ENCODE data around the gene KLHL29. TPM values are rescaled to one million over a fixed set of nuclear protein-coding genes. Genes with fewer than 3 reads are reported as not detected.

KLHL29 gene
- total and polyA plus RNA-seq, 4 donors: 0.29 to 2.3 (median 0.68) TPM

GRCh38 chr2:23375448-23375847, 9.5 kb upstream of the KLHL29 start:
- H3K27ac ChIP-seq (ENCODE audit: low read depth in 1 of 2, low read length in 2 of 2): no peak overlapping the region
- WGBS: 89% methylated on average over 3 of the region's 3 CpGs
- H3K36me3 ChIP-seq (ENCODE audit: control insufficient read depth in 4 of 4, insufficient read depth in 3 of 4, low read depth in 1 of 4, low read length in 3 of 4): no peaks in the 10 kb centered on the region
- H3K4me1 ChIP-seq (ENCODE audit: control insufficient read depth in 4 of 4, insufficient read depth in 4 of 4, low read length in 3 of 4): no peaks in the 10 kb centered on the region
- no peak for DNase-seq (ENCODE audit: low spot score)
- H3K4me3 ChIP-seq (ENCODE audit: low read depth in 1 of 3, low read length in 3 of 3): no peak overlapping the region
- H3K27me3 ChIP-seq (ENCODE audit: control insufficient read depth in 4 of 4, insufficient read depth in 4 of 4, low read length in 3 of 4): no peaks in the 10 kb centered on the region
- no peak overlapping the region for H3K9ac ChIP-seq (ENCODE audit: low read depth in 1 of 2, low read length in 2 of 2)
- H3K9me3 ChIP-seq (ENCODE audit: control insufficient read depth in 4 of 4, low read length in 3 of 4): no peaks in the 10 kb centered on the region
- TF ChIP-seq, protein P1, sequence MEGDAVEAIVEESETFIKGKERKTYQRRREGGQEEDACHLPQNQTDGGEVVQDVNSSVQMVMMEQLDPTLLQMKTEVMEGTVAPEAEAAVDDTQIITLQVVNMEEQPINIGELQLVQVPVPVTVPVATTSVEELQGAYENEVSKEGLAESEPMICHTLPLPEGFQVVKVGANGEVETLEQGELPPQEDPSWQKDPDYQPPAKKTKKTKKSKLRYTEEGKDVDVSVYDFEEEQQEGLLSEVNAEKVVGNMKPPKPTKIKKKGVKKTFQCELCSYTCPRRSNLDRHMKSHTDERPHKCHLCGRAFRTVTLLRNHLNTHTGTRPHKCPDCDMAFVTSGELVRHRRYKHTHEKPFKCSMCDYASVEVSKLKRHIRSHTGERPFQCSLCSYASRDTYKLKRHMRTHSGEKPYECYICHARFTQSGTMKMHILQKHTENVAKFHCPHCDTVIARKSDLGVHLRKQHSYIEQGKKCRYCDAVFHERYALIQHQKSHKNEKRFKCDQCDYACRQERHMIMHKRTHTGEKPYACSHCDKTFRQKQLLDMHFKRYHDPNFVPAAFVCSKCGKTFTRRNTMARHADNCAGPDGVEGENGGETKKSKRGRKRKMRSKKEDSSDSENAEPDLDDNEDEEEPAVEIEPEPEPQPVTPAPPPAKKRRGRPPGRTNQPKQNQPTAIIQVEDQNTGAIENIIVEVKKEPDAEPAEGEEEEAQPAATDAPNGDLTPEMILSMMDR (IDR thresholded peaks at IDR 0.05; ENCODE audit: low read depth, low read length, missing input control): no peak
- no peak for TF ChIP-seq FOXA1 (IDR thresholded peaks at IDR 0.05)
- no peak for TF ChIP-seq MAX (IDR thresholded peaks at IDR 0.05)
- TF ChIP-seq, protein P2, sequence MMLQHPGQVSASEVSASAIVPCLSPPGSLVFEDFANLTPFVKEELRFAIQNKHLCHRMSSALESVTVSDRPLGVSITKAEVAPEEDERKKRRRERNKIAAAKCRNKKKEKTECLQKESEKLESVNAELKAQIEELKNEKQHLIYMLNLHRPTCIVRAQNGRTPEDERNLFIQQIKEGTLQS (IDR thresholded peaks at IDR 0.05): no peak
- TF ChIP-seq NR2F2 (IDR thresholded peaks at IDR 0.05): no peak
- no peak for TF ChIP-seq ZBTB33 (IDR thresholded peaks at IDR 0.05)
- TF ChIP-seq SP1 (IDR thresholded peaks at IDR 0.05): no peak
- TF ChIP-seq TAF1 (conservative IDR thresholded peaks at IDR 0.05): no peak
- no peak for TF ChIP-seq GABPA (IDR thresholded peaks at IDR 0.05 in 1 of 2, conservative IDR thresholded peaks at IDR 0.05 in 1 of 2)
- no peak for TF ChIP-seq JUND (IDR thresholded peaks at IDR 0.05)
- TF ChIP-seq HNF4A (conservative IDR thresholded peaks at IDR 0.05): no peak
- no peak for TF ChIP-seq EGR1 (IDR thresholded peaks at IDR 0.05; ENCODE audit: low read depth in 2 of 2)
- no peak for TF ChIP-seq RAD21 (IDR thresholded peaks at IDR 0.05)
- TF ChIP-seq, protein P3, sequence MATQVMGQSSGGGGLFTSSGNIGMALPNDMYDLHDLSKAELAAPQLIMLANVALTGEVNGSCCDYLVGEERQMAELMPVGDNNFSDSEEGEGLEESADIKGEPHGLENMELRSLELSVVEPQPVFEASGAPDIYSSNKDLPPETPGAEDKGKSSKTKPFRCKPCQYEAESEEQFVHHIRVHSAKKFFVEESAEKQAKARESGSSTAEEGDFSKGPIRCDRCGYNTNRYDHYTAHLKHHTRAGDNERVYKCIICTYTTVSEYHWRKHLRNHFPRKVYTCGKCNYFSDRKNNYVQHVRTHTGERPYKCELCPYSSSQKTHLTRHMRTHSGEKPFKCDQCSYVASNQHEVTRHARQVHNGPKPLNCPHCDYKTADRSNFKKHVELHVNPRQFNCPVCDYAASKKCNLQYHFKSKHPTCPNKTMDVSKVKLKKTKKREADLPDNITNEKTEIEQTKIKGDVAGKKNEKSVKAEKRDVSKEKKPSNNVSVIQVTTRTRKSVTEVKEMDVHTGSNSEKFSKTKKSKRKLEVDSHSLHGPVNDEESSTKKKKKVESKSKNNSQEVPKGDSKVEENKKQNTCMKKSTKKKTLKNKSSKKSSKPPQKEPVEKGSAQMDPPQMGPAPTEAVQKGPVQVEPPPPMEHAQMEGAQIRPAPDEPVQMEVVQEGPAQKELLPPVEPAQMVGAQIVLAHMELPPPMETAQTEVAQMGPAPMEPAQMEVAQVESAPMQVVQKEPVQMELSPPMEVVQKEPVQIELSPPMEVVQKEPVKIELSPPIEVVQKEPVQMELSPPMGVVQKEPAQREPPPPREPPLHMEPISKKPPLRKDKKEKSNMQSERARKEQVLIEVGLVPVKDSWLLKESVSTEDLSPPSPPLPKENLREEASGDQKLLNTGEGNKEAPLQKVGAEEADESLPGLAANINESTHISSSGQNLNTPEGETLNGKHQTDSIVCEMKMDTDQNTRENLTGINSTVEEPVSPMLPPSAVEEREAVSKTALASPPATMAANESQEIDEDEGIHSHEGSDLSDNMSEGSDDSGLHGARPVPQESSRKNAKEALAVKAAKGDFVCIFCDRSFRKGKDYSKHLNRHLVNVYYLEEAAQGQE (IDR thresholded peaks at IDR 0.05): no peak
- TF ChIP-seq YY1 (IDR thresholded peaks at IDR 0.05): no peak
- no peak for TF ChIP-seq HNF4G (IDR thresholded peaks at IDR 0.05)
- no peak for TF ChIP-seq FOXA2 (IDR thresholded peaks at IDR 0.05)

DNA sequence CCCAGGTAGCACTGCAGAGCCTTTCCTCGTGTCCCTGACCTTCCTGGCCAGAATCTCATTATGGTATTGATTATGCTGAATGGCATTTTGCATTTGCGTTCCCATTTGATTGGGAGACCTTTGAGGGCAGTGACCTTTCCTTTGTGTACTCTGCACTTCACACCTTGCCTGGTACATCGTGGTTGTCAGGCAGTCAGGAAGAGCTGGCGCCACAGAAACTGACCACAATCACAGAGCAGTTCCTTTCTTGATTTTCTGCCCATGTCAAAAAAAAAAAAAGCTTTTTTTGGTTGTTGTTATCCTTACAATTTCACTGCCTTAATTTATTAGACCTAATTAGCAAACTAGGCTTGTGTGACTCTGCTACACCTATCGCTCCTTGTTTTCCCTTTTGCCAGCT, 8.9 kb upstream of the KLHL29 start:
- Histone ChIP-seq H3K4me1 (ENCODE audit: control insufficient read depth in 4 of 4, insufficient read depth in 4 of 4, low read length in 3 of 4) (peaks cover 0 to 4% (median under 1%) of the 10 kb centered on the region in 4 donors), H3K9ac (ENCODE audit: low read depth in 1 of 2, low read length in 2 of 2) (no peak overlapping the region), H3K36me3 (ENCODE audit: control insufficient read depth in 4 of 4, insufficient read depth in 3 of 4, low read depth in 1 of 4, low read length in 3 of 4) (no peaks in the 10 kb centered on the region), H3K27me3 (ENCODE audit: control insufficient read depth in 4 of 4, insufficient read depth in 4 of 4, low read length in 3 of 4) (no peaks in the 10 kb centered on the region), H3K9me3 (ENCODE audit: control insufficient read depth in 4 of 4, low read length in 3 of 4) (no peaks in the 10 kb centered on the region), H3K4me3 (ENCODE audit: low read depth in 1 of 3, low read length in 3 of 3) (no peak overlapping the region), H3K27ac (ENCODE audit: low read depth in 1 of 2, low read length in 2 of 2) (no peak overlapping the region)
- TF ChIP-seq TAF1 (conservative IDR thresholded peaks at IDR 0.05): no peak
- TF ChIP-seq, protein P2 (IDR thresholded peaks at IDR 0.05): no peak
- TF ChIP-seq MAX (IDR thresholded peaks at IDR 0.05): no peak
- TF ChIP-seq FOXA2 (IDR thresholded peaks at IDR 0.05): no peak
- TF ChIP-seq, protein P3 (IDR thresholded peaks at IDR 0.05): no peak
- TF ChIP-seq YY1 (IDR thresholded peaks at IDR 0.05): no peak
- TF ChIP-seq HNF4A (conservative IDR thresholded peaks at IDR 0.05): no peak
- TF ChIP-seq RXRA (IDR thresholded peaks at IDR 0.05): peak in 1 of 2 donors; percentile 20
- no peak for DNase-seq (ENCODE audit: low spot score)
- WGBS: 44% methylated on average over 5 of the region's 5 CpGs

Measured in liver (tissue), 9 donors.